Ovary (tissue), 9 donors: ENCODE data around the gene GAK. TPM values are rescaled to one million over a fixed set of nuclear protein-coding genes. Genes with fewer than 3 reads are reported as not detected.

ENCODE experiments used
- DNase-seq, 5 donors: peaks; one replicate each; pipeline ENCODE4 v3.0.0-alpha.2; 2019 to 2020
- H3K27ac ChIP-seq, 2 donors: fragments of 200-600 bp; one replicate each; pipeline versions ENCODE4 v1.5.1 to v1.8.0; 2019 to 2022
- H3K27me3 ChIP-seq: fragments of 200-600 bp; one replicate; pipeline ENCODE4 v1.8.0; 2022
- H3K36me3 ChIP-seq: fragments of 200-600 bp; sonication (generic); one replicate; pipeline ENCODE4 v1.5.1; 2019
- H3K4me1 ChIP-seq: one replicate; pipeline ENCODE4 v1.8.1; 2013; ENCODE audit warnings: mild to moderate bottlenecking, moderate library complexity; ENCODE audit not compliant: insufficient read depth
- H3K4me3 ChIP-seq: fragments of 200-600 bp; sonication (generic); one replicate; pipeline ENCODE4 v1.5.1; 2017
- H3K9me3 ChIP-seq, 2 donors: fragments of 200-600 bp in 1 of 2; sonication (generic) in 1 of 2; one replicate each; pipeline versions ENCODE4 v1.5.1 to v1.8.1; 2013 to 2019; ENCODE audit warnings: mild to moderate bottlenecking in 1 of 2, moderate library complexity in 1 of 2
- CTCF ChIP-seq, 3 donors: fragments of 450-650 bp in 2 of 3; fragments of 200-600 bp in 1 of 3; IDR thresholded peaks; one replicate each; pipeline versions ENCODE4 v1.5.1 to v1.8.0; 2016 to 2022; ENCODE audit warnings: antibody characterized with exemption in 3 of 3, mild to moderate bottlenecking in 1 of 3
- EP300 ChIP-seq: sonication (generic); formaldehyde crosslinking; IDR thresholded peaks from one replicate; pipeline ENCODE4 v1.6.1; 2017; ENCODE audit warnings: antibody characterized with exemption
- POLR2A ChIP-seq: fragments of 450-650 bp; IDR thresholded peaks from one replicate; pipeline ENCODE4 v1.6.1; 2017; ENCODE audit warnings: antibody characterized with exemption, mild to moderate bottlenecking, moderate library complexity
- WGBS, 3 donors: extraction: QIAGEN DNeasy Blood & Tissue Kit in 1 of 3; methylation state at CpG; one replicate each; pipeline versions ENCODE4 v1.1.5 to v1.1.7; 2013 to 2017; 5-methylcytosine and 5-hydroxymethylcytosine counted together
- intact Hi-C, 4 donors: fragments of 100-400 bp; cut with DNase I; formaldehyde crosslinking; loops; one replicate each; pipeline versions ENCODE4 v1.11.0 to v1.15.1; 2022 to 2023
- polyA plus RNA-seq, 2 donors: library from polyadenylated mRNA; stranded (reverse); fragments of 200-250 nt in 1 of 2; fragments of 350-450 nt in 1 of 2; fragmentation: Illumina TruSeq in 1 of 2; extraction: RNeasy Lipid Tissue Mini Kit (QIAGEN cat#74804) in 1 of 2; gene quantifications; one replicate each; pipeline ENCODE4 v1.2.3, GENCODE V29; 2013 to 2014
- total RNA-seq, 7 donors: library from RNA; depleted of rRNA in 2 of 7; stranded (reverse); fragments of >200 nt in 2 of 7; fragmentation: NEBNext Ultra II Directional in 3 of 7; extraction: Animal tissue kit (Norgen Biotek cat#: 25700) in 3 of 7; gene quantifications; one replicate each; pipeline versions ENCODE4 v1.1.0 to v1.2.4, GENCODE V29; 2016 to 2023
- donor health status: DM: no; HTN: no; CAD: no; lungs with moderate emphysema.
- donor health status: DM: no; HTN: no; CAD: no.
- donor health status: Bipolar disorder and iron deficiency.
- donor health status: DM: yes; HTN: yes; CAD: no.
- donor health status: DM: no; HTN: no; CAD: no.
- donor health status: DM: yes; HTN: yes; CAD: no.

GAK gene
- total and polyA plus RNA-seq, 9 donors = 30.7 to 95.4 (median 70.4) TPM

- WGBS, 3 donors = 93 to 96% (median 94%) methylated on average over 21 of the region's 21 CpGs
- Histone ChIP-seq H3K36me3 (no peaks in the 10 kb centered on the region), H3K9me3 (no peaks in the 10 kb centered on the region), H3K4me1 (no peaks in the 10 kb centered on the region), H3K4me3 (no peak overlapping the region), H3K27me3 (no peaks in the 10 kb centered on the region), H3K27ac (no peak overlapping the region)
- no peak for TF ChIP-seq EP300
- TF ChIP-seq CTCF (IDR thresholded peaks at IDR 0.05) = no peak
- no peak for TF ChIP-seq POLR2A
- intact Hi-C loops = no loop called here
- no peak for DNase-seq
These were observed 71.6 kb downstream of the GAK start for GRCh38 chr4:860561-860960.

- WGBS, 3 donors = 86 to 90% (median 88%) methylated on average over 13 of the region's 13 CpGs
- intact Hi-C loops = no loop called here
These were observed 72.6 kb downstream of the GAK start for GRCh38 chr4:859496-859895.

GRCh38 chr4:858831-859451, 73.2 kb downstream of the GAK start:
- no peaks in the 10 kb centered on the region for H3K27me3 ChIP-seq
- H3K36me3 ChIP-seq = no peaks in the 10 kb centered on the region
- H3K27ac ChIP-seq = no peak overlapping the region
- H3K4me3 ChIP-seq = no peak overlapping the region
- DNase-seq = no peak
- intact Hi-C loops = no loop called here
- 90 to 93% (median 91%) methylated on average over 31 of the region's 31 CpGs for WGBS, 3 donors
- no peaks in the 10 kb centered on the region for H3K4me1 ChIP-seq
- no peaks in the 10 kb centered on the region for H3K9me3 ChIP-seq
- TF ChIP-seq POLR2A (no peak), CTCF (IDR thresholded peaks at IDR 0.05) (no peak)

More at GRCh38 chr4:859496-859895, 72.6 kb downstream of the GAK start:
- TF ChIP-seq CTCF (IDR thresholded peaks at IDR 0.05) = no peak
- no peak for TF ChIP-seq EP300
- no peak for TF ChIP-seq POLR2A
- no peak for DNase-seq
- no peak overlapping the region for H3K27ac ChIP-seq
- no peaks in the 10 kb centered on the region for H3K4me1 ChIP-seq
- no peaks in the 10 kb centered on the region for H3K36me3 ChIP-seq
- H3K27me3 ChIP-seq = no peaks in the 10 kb centered on the region
- no peaks in the 10 kb centered on the region for H3K9me3 ChIP-seq
- no peak overlapping the region for H3K4me3 ChIP-seq

- WGBS, 3 donors = 92 to 93% (median 92%) methylated on average over 17 of the region's 17 CpGs
- Histone ChIP-seq H3K27me3 (no peaks in the 10 kb centered on the region), H3K4me1 (no peaks in the 10 kb centered on the region), H3K36me3 (no peaks in the 10 kb centered on the region), H3K27ac (no peak overlapping the region), H3K4me3 (no peak overlapping the region), H3K9me3 (no peaks in the 10 kb centered on the region)
- TF ChIP-seq CTCF (IDR thresholded peaks at IDR 0.05) (no peak), EP300 (no peak), POLR2A (no peak)
- no peak for DNase-seq
- intact Hi-C loops = no loop called here
These were observed 74.1 kb downstream of the GAK start for GRCh38 chr4:858041-858481.
